ENCODE measurements around the gene RFFL. TPM values are rescaled to one million over a fixed set of nuclear protein-coding genes. Genes with fewer than 3 reads are reported as not detected.

RFFL gene, protein sequence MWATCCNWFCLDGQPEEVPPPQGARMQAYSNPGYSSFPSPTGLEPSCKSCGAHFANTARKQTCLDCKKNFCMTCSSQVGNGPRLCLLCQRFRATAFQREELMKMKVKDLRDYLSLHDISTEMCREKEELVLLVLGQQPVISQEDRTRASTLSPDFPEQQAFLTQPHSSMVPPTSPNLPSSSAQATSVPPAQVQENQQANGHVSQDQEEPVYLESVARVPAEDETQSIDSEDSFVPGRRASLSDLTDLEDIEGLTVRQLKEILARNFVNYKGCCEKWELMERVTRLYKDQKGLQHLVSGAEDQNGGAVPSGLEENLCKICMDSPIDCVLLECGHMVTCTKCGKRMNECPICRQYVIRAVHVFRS
- total RNA-seq = 7.1 and 14.9 TPM in 2 replicates

DNA sequence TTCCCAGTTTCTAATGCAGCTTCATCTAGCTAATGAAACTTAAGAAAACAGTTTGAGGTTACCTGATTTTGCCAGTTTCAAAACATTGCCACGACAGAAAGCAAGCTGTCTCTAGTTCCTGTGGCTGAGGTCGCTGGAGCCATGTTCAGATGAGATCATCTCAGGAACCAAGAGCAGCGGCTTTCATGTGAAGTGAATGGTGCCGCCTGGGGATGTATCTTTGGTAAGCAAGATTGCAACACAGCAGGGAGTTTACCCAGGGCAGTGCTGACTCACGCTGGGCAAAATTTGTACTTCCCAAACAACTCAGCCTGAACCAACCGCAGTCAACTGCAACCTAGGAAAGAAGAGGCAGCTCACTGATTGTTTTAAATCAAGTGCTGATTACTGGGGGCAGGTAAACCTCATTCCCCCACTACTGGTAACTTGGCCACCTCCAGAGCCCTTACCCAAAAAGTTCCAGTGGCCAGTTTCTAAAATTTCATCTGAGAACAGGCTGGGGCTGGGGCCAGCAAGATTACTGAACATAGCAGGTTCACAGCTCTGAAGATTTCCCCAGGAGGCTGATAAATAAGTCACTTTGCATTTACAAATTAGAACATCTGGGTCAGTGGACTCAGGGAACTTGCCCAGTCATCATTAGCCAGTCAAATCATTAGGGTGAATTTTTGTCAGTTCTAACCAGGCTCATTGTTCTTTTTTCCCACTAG, at the start of gene RFFL:
Gene RFFL, minus strand, starts transcription at position 194 of the 710 bp plus-strand sequence. CDS start 37,154 bp downstream, outside the sequence.

GRCh38 chr17:34980353-34980680, 83.2 kb downstream of the RFFL start, which contains the start of gene LIG3:
TSS of gene LIG3 (plus strand) at chr17:34980512. CDS start at chr17:34983006, 2,494 bp downstream.

DNA sequence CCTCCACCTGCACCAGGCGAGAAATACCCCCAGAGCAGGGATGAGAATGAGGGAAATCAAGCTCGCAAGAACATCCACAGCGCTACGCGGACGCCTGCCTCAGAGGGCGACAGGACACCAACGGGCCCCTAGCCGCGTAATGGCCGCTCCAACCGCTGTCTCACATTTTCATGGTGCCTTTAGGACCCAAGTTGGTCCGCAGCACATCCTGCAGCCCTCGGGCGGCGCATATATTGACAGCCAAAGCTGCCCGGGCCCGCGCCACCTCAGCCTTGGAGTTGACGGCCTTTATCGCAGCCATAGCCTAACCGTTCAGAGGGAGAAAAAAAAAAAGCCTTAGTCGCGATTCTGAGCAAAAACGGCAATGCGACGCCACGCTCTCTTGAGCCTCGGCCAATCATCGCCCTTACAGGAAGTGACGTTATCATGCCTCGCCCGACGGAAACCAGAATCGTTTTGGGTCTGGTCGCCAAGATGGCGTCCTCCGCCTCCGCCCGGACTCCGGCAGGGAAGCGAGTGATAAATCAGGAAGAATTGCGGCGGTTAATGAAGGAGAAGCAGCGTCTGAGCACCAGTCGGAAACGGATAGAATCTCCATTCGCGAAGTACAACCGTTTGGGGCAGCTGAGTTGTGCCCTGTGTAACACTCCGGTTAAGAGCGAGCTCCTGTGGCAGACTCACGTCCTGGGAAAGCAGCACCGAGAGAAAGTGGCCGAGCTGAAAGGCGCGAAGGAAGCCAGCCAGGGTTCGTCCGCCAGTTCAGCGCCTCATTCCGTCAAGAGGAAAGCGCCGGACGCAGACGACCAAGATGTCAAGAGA, 102.2 kb downstream of the RFFL start, which contains the start of the genes CCT6B and ZNF830:
Gene CCT6B, minus strand, starts transcription at position 368 of the 819 bp plus-strand sequence. Its CDS starts 67 bp downstream, at position 301.
Gene ZNF830, plus strand, starts transcription at position 448 of the 819 bp plus-strand sequence. Its CDS starts 27 bp downstream, at position 475.

Other genes starting within 250 kb of the RFFL start
- 0.51 and 1.2 TPM in 2 replicates for gene CCT6B, start 102.2 kb downstream of the RFFL start, total RNA-seq
- gene ZNF830, start 102.2 kb downstream of the RFFL start, total RNA-seq = 11.3 and 12.8 TPM in 2 replicates
- gene LIG3, start 83.2 kb downstream of the RFFL start, total RNA-seq = 30.3 and 57.9 TPM in 2 replicates
- gene RAD51D, start 56.2 kb upstream of the RFFL start, total RNA-seq = 7.7 and 9.7 TPM in 2 replicates
- not detected in 2 replicates for gene FNDC8, start 57.9 kb upstream of the RFFL start, total RNA-seq
- gene NLE1, start 78.6 kb upstream of the RFFL start, total RNA-seq = 22.6 and 24.8 TPM in 2 replicates
- gene UNC45B, start 84.1 kb upstream of the RFFL start, total RNA-seq = not detected in 2 replicates
- not detected in 2 replicates for gene SLC35G3, start 130.7 kb upstream of the RFFL start, total RNA-seq
- gene SLFN5, start 179.4 kb upstream of the RFFL start, total RNA-seq = 97.4 and 165 TPM in 2 replicates

Data from smooth muscle cell of the umbilical artery (primary cell).